Uterus (tissue), 2 donors: Measurements from ENCODE around the gene FSCN2.

Experiments used
- POLR2A ChIP-seq, 2 donors: fragments of 450-650 bp; IDR thresholded peaks; one replicate each; pipeline ENCODE4 v1.6.1; 2016; ENCODE audit warnings: antibody characterized with exemption in 2 of 2, mild to moderate bottlenecking in 1 of 2, moderate library complexity in 1 of 2
- TF ChIP-seq, protein P1 (sequence below), 4 experiments: fragments of 200-600 bp in 2 of 4; fragments of 450-650 bp in 2 of 4; sonication (generic) in 2 of 4; IDR thresholded peaks; one replicate each; pipeline ENCODE4 v1.5.1; 2016 to 2019; ENCODE audit warnings: antibody characterized with exemption in 4 of 4, mild to moderate bottlenecking in 2 of 4, moderate library complexity in 1 of 4

GRCh38 chr17:81524865-81525159 is 3.4 kb upstream of the FSCN2 start:
- TF ChIP-seq, protein P1, sequence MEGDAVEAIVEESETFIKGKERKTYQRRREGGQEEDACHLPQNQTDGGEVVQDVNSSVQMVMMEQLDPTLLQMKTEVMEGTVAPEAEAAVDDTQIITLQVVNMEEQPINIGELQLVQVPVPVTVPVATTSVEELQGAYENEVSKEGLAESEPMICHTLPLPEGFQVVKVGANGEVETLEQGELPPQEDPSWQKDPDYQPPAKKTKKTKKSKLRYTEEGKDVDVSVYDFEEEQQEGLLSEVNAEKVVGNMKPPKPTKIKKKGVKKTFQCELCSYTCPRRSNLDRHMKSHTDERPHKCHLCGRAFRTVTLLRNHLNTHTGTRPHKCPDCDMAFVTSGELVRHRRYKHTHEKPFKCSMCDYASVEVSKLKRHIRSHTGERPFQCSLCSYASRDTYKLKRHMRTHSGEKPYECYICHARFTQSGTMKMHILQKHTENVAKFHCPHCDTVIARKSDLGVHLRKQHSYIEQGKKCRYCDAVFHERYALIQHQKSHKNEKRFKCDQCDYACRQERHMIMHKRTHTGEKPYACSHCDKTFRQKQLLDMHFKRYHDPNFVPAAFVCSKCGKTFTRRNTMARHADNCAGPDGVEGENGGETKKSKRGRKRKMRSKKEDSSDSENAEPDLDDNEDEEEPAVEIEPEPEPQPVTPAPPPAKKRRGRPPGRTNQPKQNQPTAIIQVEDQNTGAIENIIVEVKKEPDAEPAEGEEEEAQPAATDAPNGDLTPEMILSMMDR (IDR thresholded peaks at IDR 0.05), result no peak
- no peak for TF ChIP-seq POLR2A (IDR thresholded peaks at IDR 0.05)
